Measurements from ENCODE around the gene DNASE1L2. TPM values are rescaled to one million over a fixed set of nuclear protein-coding genes. Genes with fewer than 3 reads are reported as not detected.

DNASE1L2 gene
- total and polyA plus RNA-seq, 10 of the 15 experiments (the other 5 are each of a cell fraction or from before 2014, with no cell fraction given), result 0.06 to 1.5 (median 0.29) TPM

- Histone ChIP-seq H3K36me3 (ENCODE audit: control insufficient read depth in 2 of 2, insufficient read depth in 2 of 2, low read length in 1 of 2) (peaks cover 8 to 17% of the 10 kb centered on the region in 2 experiments; a peak in 3 of 4 replicates), H3K27ac (ENCODE audit: control insufficient read depth, insufficient read depth) (peak overlapping the region; percentile 76), H3K27me3 (replicated peaks in 1 of 2; ENCODE audit: control insufficient read depth in 2 of 2, insufficient read depth in 2 of 2, low read length in 1 of 2) (no peaks in the 10 kb centered on the region), H4K20me1 (ENCODE audit: control insufficient read depth, insufficient read depth) (no peaks in the 10 kb centered on the region), H3K4me2 (ENCODE audit: control insufficient read depth, insufficient read depth) (peak overlapping the region; percentile 94), H3K9ac (ENCODE audit: control insufficient read depth, insufficient read depth, low read length) (peak overlapping the region; percentile 80), H3K9me3 (replicated peaks; ENCODE audit: control insufficient read depth, insufficient read depth, low read length) (no peaks in the 10 kb centered on the region), H3K4me3 (peak overlapping the region; percentile 84), H3K79me2 (ENCODE audit: control insufficient read depth, insufficient read depth, low read length) (peaks cover 13% of the 10 kb centered on the region), H3K4me1 (ENCODE audit: control insufficient read depth, insufficient read depth, low read length) (peaks cover 13% of the 10 kb centered on the region), H2AFZ (ENCODE audit: control insufficient read depth, low read depth, low read length) (peak overlapping the region; percentile 60)
- ChIA-PET CTCF (interaction anchor here (0.6 to 2.5 kb wide), 13 partner anchors 13 to 287 kb away, joined by 3 to 14 read pairs (median 3); no protein-coding TSS in a partner anchor), POLR2A (interaction anchor here (0.9 to 2.5 kb wide), 6 partner anchors 18 to 282 kb away, joined by 3 to 9 read pairs (median 5); partner anchors contain the start of genes CCNF and TRAF7), RAD21 (ENCODE audit: unreplicated experiment) (interaction anchor here (0.6 to 2.7 kb wide), 10 partner anchors 19 to 114 kb away, joined by 3 to 14 read pairs (median 4); partner anchors contain the start of genes PGP, PKD1 and TRAF7), SMC1A (ENCODE audit: uncharacterized antibody, unreplicated experiment) (interaction anchor here (1.1 to 1.9 kb wide), 8 partner anchors 18 to 251 kb away, joined by 3 to 6 read pairs (median 4); partner anchors contain the start of gene TRAF7)
- FAIRE-seq, result no peak
- in situ Hi-C loops (cut with MboI), result no loop called here
- intact Hi-C loops (cut with micrococcal nuclease; ENCODE audit: unreplicated experiment), result loop anchor here (2.0 to 5.0 kb wide), 2 partner anchors 28 to 43 kb away; partner anchors contain the start of genes E4F1 and MLST8
- ATAC-seq, result no peak; the same call in 2 of the 3 replicates
- TF ChIP-seq, protein P1, sequence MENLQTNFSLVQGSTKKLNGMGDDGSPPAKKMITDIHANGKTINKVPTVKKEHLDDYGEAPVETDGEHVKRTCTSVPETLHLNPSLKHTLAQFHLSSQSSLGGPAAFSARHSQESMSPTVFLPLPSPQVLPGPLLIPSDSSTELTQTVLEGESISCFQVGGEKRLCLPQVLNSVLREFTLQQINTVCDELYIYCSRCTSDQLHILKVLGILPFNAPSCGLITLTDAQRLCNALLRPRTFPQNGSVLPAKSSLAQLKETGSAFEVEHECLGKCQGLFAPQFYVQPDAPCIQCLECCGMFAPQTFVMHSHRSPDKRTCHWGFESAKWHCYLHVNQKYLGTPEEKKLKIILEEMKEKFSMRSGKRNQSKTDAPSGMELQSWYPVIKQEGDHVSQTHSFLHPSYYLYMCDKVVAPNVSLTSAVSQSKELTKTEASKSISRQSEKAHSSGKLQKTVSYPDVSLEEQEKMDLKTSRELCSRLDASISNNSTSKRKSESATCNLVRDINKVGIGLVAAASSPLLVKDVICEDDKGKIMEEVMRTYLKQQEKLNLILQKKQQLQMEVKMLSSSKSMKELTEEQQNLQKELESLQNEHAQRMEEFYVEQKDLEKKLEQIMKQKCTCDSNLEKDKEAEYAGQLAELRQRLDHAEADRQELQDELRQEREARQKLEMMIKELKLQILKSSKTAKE (IDR thresholded peaks at IDR 0.05; ENCODE audit: low read depth, poor library complexity, severe bottlenecking), result peak; percentile 18
- TF ChIP-seq IRF4 (IDR thresholded peaks at IDR 0.05; ENCODE audit: low read depth, low read length), result no peak
- TF ChIP-seq NBN (IDR thresholded peaks at IDR 0.05), result 0 out of 2 replicates have a peak, but pooled peaks have one; percentile 9
- TF ChIP-seq, protein P2, sequence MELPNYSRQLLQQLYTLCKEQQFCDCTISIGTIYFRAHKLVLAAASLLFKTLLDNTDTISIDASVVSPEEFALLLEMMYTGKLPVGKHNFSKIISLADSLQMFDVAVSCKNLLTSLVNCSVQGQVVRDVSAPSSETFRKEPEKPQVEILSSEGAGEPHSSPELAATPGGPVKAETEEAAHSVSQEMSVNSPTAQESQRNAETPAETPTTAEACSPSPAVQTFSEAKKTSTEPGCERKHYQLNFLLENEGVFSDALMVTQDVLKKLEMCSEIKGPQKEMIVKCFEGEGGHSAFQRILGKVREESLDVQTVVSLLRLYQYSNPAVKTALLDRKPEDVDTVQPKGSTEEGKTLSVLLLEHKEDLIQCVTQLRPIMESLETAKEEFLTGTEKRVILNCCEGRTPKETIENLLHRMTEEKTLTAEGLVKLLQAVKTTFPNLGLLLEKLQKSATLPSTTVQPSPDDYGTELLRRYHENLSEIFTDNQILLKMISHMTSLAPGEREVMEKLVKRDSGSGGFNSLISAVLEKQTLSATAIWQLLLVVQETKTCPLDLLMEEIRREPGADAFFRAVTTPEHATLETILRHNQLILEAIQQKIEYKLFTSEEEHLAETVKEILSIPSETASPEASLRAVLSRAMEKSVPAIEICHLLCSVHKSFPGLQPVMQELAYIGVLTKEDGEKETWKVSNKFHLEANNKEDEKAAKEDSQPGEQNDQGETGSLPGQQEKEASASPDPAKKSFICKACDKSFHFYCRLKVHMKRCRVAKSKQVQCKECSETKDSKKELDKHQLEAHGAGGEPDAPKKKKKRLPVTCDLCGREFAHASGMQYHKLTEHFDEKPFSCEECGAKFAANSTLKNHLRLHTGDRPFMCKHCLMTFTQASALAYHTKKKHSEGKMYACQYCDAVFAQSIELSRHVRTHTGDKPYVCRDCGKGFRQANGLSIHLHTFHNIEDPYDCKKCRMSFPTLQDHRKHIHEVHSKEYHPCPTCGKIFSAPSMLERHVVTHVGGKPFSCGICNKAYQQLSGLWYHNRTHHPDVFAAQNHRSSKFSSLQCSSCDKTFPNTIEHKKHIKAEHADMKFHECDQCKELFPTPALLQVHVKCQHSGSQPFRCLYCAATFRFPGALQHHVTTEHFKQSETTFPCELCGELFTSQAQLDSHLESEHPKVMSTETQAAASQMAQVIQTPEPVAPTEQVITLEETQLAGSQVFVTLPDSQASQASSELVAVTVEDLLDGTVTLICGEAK (IDR thresholded peaks at IDR 0.05; ENCODE audit: borderline replicate concordance), result peak; percentile 46; the same call in 1 of the 2 replicates
- TSS peak; percentile 74 for BruUV-seq (replicated peaks)
- 4% methylated on average over 27 of the region's 35 CpGs for WGBS (ENCODE audit: insufficient coverage, insufficient replicate concordance, low lambda C conversion rate, missing lambda C conversion rate)
- DNase-seq (ENCODE audit: low read depth, low spot score), result no peak
These were observed 14.5 kb downstream of the DNASE1L2 start for GRCh38 chr16:2250652-2251295.

All from GM12878 (cell line).